ENCODE measurements around the gene C1orf105. TPM values are rescaled to one million over a fixed set of nuclear protein-coding genes. Genes with fewer than 3 reads are reported as not detected.

C1orf105 gene
- polyA plus RNA-seq, 1 donor (not counting 4 experiments of a cell fraction or from before 2014, with no cell fraction given), result not detected

DNA sequence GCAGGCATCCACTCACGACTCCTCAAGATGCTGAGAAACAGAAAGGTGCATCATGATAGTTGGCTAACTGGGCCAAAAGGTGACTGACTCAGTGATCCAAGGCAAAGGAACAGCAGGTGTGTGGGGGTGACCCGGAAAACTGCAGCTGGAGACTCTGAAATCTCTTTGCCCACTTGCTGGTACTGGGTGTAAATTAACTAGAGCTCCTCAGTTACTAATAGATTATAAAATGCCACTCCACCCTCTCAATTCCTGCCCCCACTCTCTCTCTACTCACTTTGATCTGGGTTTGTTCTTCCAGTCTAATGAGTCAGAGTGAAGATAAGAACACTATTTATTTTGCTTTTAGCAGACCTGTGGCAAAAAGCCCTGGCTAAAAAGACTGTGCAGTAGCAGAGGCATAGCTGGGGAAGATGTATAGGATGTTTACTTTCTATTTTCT is 30.5 kb downstream of the C1orf105 start:
- peaks cover 29% of the 10 kb centered on the region for H3K4me1 ChIP-seq (ENCODE audit: control insufficient read depth, extremely low read depth, insufficient read depth, low read length)
- H3K9me1 ChIP-seq (ENCODE audit: control insufficient read depth, extremely low read depth, insufficient read depth, low read length), result no peaks in the 10 kb centered on the region
- H3K27me3 ChIP-seq (ENCODE audit: control insufficient read depth, extremely low read depth, insufficient read depth, low read length), result no peaks in the 10 kb centered on the region
- dilution Hi-C loops (cut with MboI; ENCODE audit: extremely low pct_ligation_motif_present, low sequenced_read_pairs), result no loop called here
- no peak overlapping the region for H3K4me3 ChIP-seq (ENCODE audit: control insufficient read depth in 2 of 3, extremely low read depth in 1 of 3, insufficient read depth in 2 of 3, low read depth in 1 of 3, low read length in 3 of 3)
- H3K79me2 ChIP-seq (ENCODE audit: control insufficient read depth, insufficient read depth, low read length), result no peaks in the 10 kb centered on the region
- H3K36me3 ChIP-seq (ENCODE audit: control insufficient read depth in 2 of 2, extremely low read depth in 1 of 2, insufficient read depth in 2 of 2, low read length in 2 of 2), result no peaks in the 10 kb centered on the region
- H3K9ac ChIP-seq (ENCODE audit: control insufficient read depth, extremely low read depth, insufficient read depth, low read length), result no peak overlapping the region
- DNase-seq (ENCODE audit: low read depth, low spot score) (no peak), FAIRE-seq (no peak)
- no peaks in the 10 kb centered on the region for H3K9me3 ChIP-seq (ENCODE audit: control insufficient read depth, low read depth, low read length)
- H4K20me1 ChIP-seq (ENCODE audit: control insufficient read depth, extremely low read depth, insufficient read depth, low read length), result no peaks in the 10 kb centered on the region
- H2AFZ ChIP-seq (ENCODE audit: control insufficient read depth, low read length), result no peak overlapping the region
- TF ChIP-seq CTCF (optimal IDR thresholded peaks at IDR 0.05 in 1 of 3, IDR thresholded peaks at IDR 0.05 in 1 of 3, conservative IDR thresholded peaks at IDR 0.05 in 1 of 3; ENCODE audit: extremely low read depth in 1 of 3, insufficient read depth in 2 of 3, low read length in 3 of 3) (no peak), EZH2 (IDR thresholded peaks at IDR 0.05; ENCODE audit: low read length) (no peak)
- no peak overlapping the region for H3K27ac ChIP-seq (ENCODE audit: control insufficient read depth, insufficient read depth, low read length)
- peak overlapping the region; percentile 13 for H3K4me2 ChIP-seq (ENCODE audit: control insufficient read depth, extremely low read depth, insufficient read depth, low read depth, low read length)

- no peak overlapping the region for H3K4me3 ChIP-seq (ENCODE audit: control insufficient read depth in 2 of 3, extremely low read depth in 1 of 3, insufficient read depth in 2 of 3, low read depth in 1 of 3, low read length in 3 of 3)
- no peak overlapping the region for H3K27ac ChIP-seq (ENCODE audit: control insufficient read depth, insufficient read depth, low read length)
- H3K9me1 ChIP-seq (ENCODE audit: control insufficient read depth, extremely low read depth, insufficient read depth, low read length), result no peaks in the 10 kb centered on the region
- H3K27me3 ChIP-seq (ENCODE audit: control insufficient read depth, extremely low read depth, insufficient read depth, low read length), result no peaks in the 10 kb centered on the region
- no peak overlapping the region for H2AFZ ChIP-seq (ENCODE audit: control insufficient read depth, low read length)
- no peak overlapping the region for H3K4me2 ChIP-seq (ENCODE audit: control insufficient read depth, extremely low read depth, insufficient read depth, low read depth, low read length)
- no peaks in the 10 kb centered on the region for H3K9me3 ChIP-seq (ENCODE audit: control insufficient read depth, low read depth, low read length)
- no peaks in the 10 kb centered on the region for H4K20me1 ChIP-seq (ENCODE audit: control insufficient read depth, extremely low read depth, insufficient read depth, low read length)
- dilution Hi-C loops (cut with MboI; ENCODE audit: extremely low pct_ligation_motif_present, low sequenced_read_pairs), result no loop called here
- no peaks in the 10 kb centered on the region for H3K79me2 ChIP-seq (ENCODE audit: control insufficient read depth, insufficient read depth, low read length)
- no peak overlapping the region for H3K9ac ChIP-seq (ENCODE audit: control insufficient read depth, extremely low read depth, insufficient read depth, low read length)
- DNase-seq (ENCODE audit: low read depth, low spot score) (no peak), FAIRE-seq (no peak)
- H3K36me3 ChIP-seq (ENCODE audit: control insufficient read depth in 2 of 2, extremely low read depth in 1 of 2, insufficient read depth in 2 of 2, low read length in 2 of 2), result no peaks in the 10 kb centered on the region
- peaks cover 29% of the 10 kb centered on the region for H3K4me1 ChIP-seq (ENCODE audit: control insufficient read depth, extremely low read depth, insufficient read depth, low read length)
- TF ChIP-seq CTCF (optimal IDR thresholded peaks at IDR 0.05 in 1 of 3, IDR thresholded peaks at IDR 0.05 in 1 of 3, conservative IDR thresholded peaks at IDR 0.05 in 1 of 3; ENCODE audit: extremely low read depth in 1 of 3, insufficient read depth in 2 of 3, low read length in 3 of 3) (no peak), EZH2 (IDR thresholded peaks at IDR 0.05; ENCODE audit: low read length) (no peak)
These were observed 32.2 kb downstream of the C1orf105 start for GRCh38 chr1:172452536-172453152.

All from keratinocyte (primary cell).